Stimulated activated naive CD8-positive, alpha-beta T cell treated with anti-CD3 and anti-CD28 coated beads, Interleukin-15, Interleukin-2, amounts not matched to agents 100 ng/mL and 50 ng/mL, for 24 hours (primary cell): ENCODE data around the gene PLPP4.

ENCODE experiments used
- H3K27ac Mint-ChIP-seq: one replicate; pipeline ENCODE4 v1.8.0; 2021; ENCODE audit warnings: mild to moderate bottlenecking, mixed read lengths
- H3K27me3 Mint-ChIP-seq: one replicate; pipeline ENCODE4 v1.8.0; 2021; ENCODE audit warnings: mixed read lengths
- H3K36me3 Mint-ChIP-seq: one replicate; pipeline ENCODE4 v1.8.0; 2021; ENCODE audit warnings: low read depth, mixed read lengths
- H3K4me1 Mint-ChIP-seq: one replicate; pipeline ENCODE4 v1.8.0; 2021; ENCODE audit warnings: low read depth, mixed read lengths
- H3K4me3 Mint-ChIP-seq: one replicate; pipeline ENCODE4 v1.8.0; 2021; ENCODE audit warnings: mild to moderate bottlenecking, mixed read lengths
- H3K9me3 Mint-ChIP-seq: one replicate; pipeline ENCODE4 v1.8.0; 2021; ENCODE audit warnings: mixed read lengths

Gene PLPP4

GRCh38 chr10:120513307-120513796 is 56.3 kb downstream of the PLPP4 start:
- no peaks in the 10 kb centered on the region for H3K36me3 Mint-ChIP-seq
- no peaks in the 10 kb centered on the region for H3K4me1 Mint-ChIP-seq
- peaks cover 4% of the 10 kb centered on the region for H3K27me3 Mint-ChIP-seq
- peaks cover 11% of the 10 kb centered on the region for H3K9me3 Mint-ChIP-seq
- no peak overlapping the region for H3K4me3 Mint-ChIP-seq
- no peak overlapping the region for H3K27ac Mint-ChIP-seq

GRCh38 chr10:120514035-120514620 is 57.1 kb downstream of the PLPP4 start:
- Mint-ChIP-seq H3K36me3 (no peaks in the 10 kb centered on the region), H3K27ac (no peak overlapping the region), H3K9me3 (peaks cover 11% of the 10 kb centered on the region), H3K4me3 (no peak overlapping the region), H3K4me1 (no peaks in the 10 kb centered on the region), H3K27me3 (peaks cover 4% of the 10 kb centered on the region)

GRCh38 chr10:120514959-120515358 is 57.9 kb downstream of the PLPP4 start:
- Mint-ChIP-seq H3K36me3 (no peaks in the 10 kb centered on the region), H3K27ac (no peak overlapping the region), H3K4me3 (no peak overlapping the region), H3K4me1 (no peaks in the 10 kb centered on the region), H3K9me3 (peaks cover 11% of the 10 kb centered on the region), H3K27me3 (peaks cover 4% of the 10 kb centered on the region)

GRCh38 chr10:120515741-120516140 is 58.7 kb downstream of the PLPP4 start:
- Mint-ChIP-seq H3K36me3 (no peaks in the 10 kb centered on the region), H3K27ac (no peak overlapping the region), H3K27me3 (peaks cover 4% of the 10 kb centered on the region), H3K4me3 (no peak overlapping the region), H3K4me1 (no peaks in the 10 kb centered on the region), H3K9me3 (peaks cover 11% of the 10 kb centered on the region)

GRCh38 chr10:120516426-120516825 is 59.4 kb downstream of the PLPP4 start:
- no peak overlapping the region for H3K4me3 Mint-ChIP-seq
- H3K27ac Mint-ChIP-seq = no peak overlapping the region
- H3K4me1 Mint-ChIP-seq = no peaks in the 10 kb centered on the region
- peaks cover 11% of the 10 kb centered on the region for H3K9me3 Mint-ChIP-seq
- no peaks in the 10 kb centered on the region for H3K36me3 Mint-ChIP-seq
- peaks cover 4% of the 10 kb centered on the region for H3K27me3 Mint-ChIP-seq

- Mint-ChIP-seq H3K9me3 (peaks cover 11% of the 10 kb centered on the region), H3K27ac (no peak overlapping the region), H3K27me3 (peaks cover 4% of the 10 kb centered on the region), H3K36me3 (no peaks in the 10 kb centered on the region), H3K4me1 (no peaks in the 10 kb centered on the region), H3K4me3 (no peak overlapping the region)
Measured at GRCh38 chr10:120517196-120517595, 60.2 kb downstream of the PLPP4 start.

GRCh38 chr10:120517881-120518484 is 61.0 kb downstream of the PLPP4 start:
- no peaks in the 10 kb centered on the region for H3K4me1 Mint-ChIP-seq
- no peaks in the 10 kb centered on the region for H3K36me3 Mint-ChIP-seq
- peaks cover 11% of the 10 kb centered on the region for H3K9me3 Mint-ChIP-seq
- no peak overlapping the region for H3K27ac Mint-ChIP-seq
- peaks cover 4% of the 10 kb centered on the region for H3K27me3 Mint-ChIP-seq
- H3K4me3 Mint-ChIP-seq = no peak overlapping the region

GRCh38 chr10:120521880-120522279 is 64.9 kb downstream of the PLPP4 start:
- Mint-ChIP-seq H3K27me3 (peaks cover 4% of the 10 kb centered on the region), H3K36me3 (no peaks in the 10 kb centered on the region), H3K4me3 (no peak overlapping the region), H3K9me3 (no peaks in the 10 kb centered on the region), H3K27ac (no peak overlapping the region), H3K4me1 (no peaks in the 10 kb centered on the region)

GRCh38 chr10:120527691-120528090 is 70.7 kb downstream of the PLPP4 start:
- no peaks in the 10 kb centered on the region for H3K4me1 Mint-ChIP-seq
- no peaks in the 10 kb centered on the region for H3K36me3 Mint-ChIP-seq
- no peak overlapping the region for H3K4me3 Mint-ChIP-seq
- peaks cover 3% of the 10 kb centered on the region for H3K27me3 Mint-ChIP-seq
- no peak overlapping the region for H3K27ac Mint-ChIP-seq
- H3K9me3 Mint-ChIP-seq = no peaks in the 10 kb centered on the region

- Mint-ChIP-seq H3K9me3 (peaks cover 21% of the 10 kb centered on the region), H3K36me3 (no peaks in the 10 kb centered on the region), H3K4me3 (no peak overlapping the region), H3K27me3 (peaks cover 7% of the 10 kb centered on the region), H3K27ac (no peak overlapping the region), H3K4me1 (no peaks in the 10 kb centered on the region)
Measured at GRCh38 chr10:120530699-120531098, 73.7 kb downstream of the PLPP4 start.

- H3K4me3 Mint-ChIP-seq = no peak overlapping the region
- H3K4me1 Mint-ChIP-seq = no peaks in the 10 kb centered on the region
- no peak overlapping the region for H3K27ac Mint-ChIP-seq
- no peaks in the 10 kb centered on the region for H3K36me3 Mint-ChIP-seq
- peaks cover 4% of the 10 kb centered on the region for H3K27me3 Mint-ChIP-seq
- H3K9me3 Mint-ChIP-seq = peaks cover 21% of the 10 kb centered on the region
Measured at GRCh38 chr10:120538091-120538490, 81.1 kb downstream of the PLPP4 start.

- Mint-ChIP-seq H3K36me3 (no peaks in the 10 kb centered on the region), H3K27ac (no peak overlapping the region), H3K4me1 (no peaks in the 10 kb centered on the region), H3K27me3 (peaks cover 4% of the 10 kb centered on the region), H3K9me3 (peaks cover 15% of the 10 kb centered on the region), H3K4me3 (no peak overlapping the region)
Measured at GRCh38 chr10:120539076-120539475, 82.0 kb downstream of the PLPP4 start.

GRCh38 chr10:120540486-120540885 is 83.5 kb downstream of the PLPP4 start:
- H3K27me3 Mint-ChIP-seq = peaks cover 2% of the 10 kb centered on the region
- H3K4me3 Mint-ChIP-seq = no peak overlapping the region
- peaks cover 1% of the 10 kb centered on the region for H3K9me3 Mint-ChIP-seq

GRCh38 chr10:120541984-120542383 is 85.0 kb downstream of the PLPP4 start:
- H3K36me3 Mint-ChIP-seq = no peaks in the 10 kb centered on the region
- H3K27me3 Mint-ChIP-seq = no peaks in the 10 kb centered on the region
- H3K9me3 Mint-ChIP-seq = no peaks in the 10 kb centered on the region
- H3K4me1 Mint-ChIP-seq = no peaks in the 10 kb centered on the region
- H3K27ac Mint-ChIP-seq = no peak overlapping the region
- no peak overlapping the region for H3K4me3 Mint-ChIP-seq

More at GRCh38 chr10:120540486-120540885, 83.5 kb downstream of the PLPP4 start:
- Mint-ChIP-seq H3K36me3 (no peaks in the 10 kb centered on the region), H3K27ac (no peak overlapping the region), H3K4me1 (no peaks in the 10 kb centered on the region)

- H3K4me1 Mint-ChIP-seq = no peaks in the 10 kb centered on the region
- no peaks in the 10 kb centered on the region for H3K36me3 Mint-ChIP-seq
- no peaks in the 10 kb centered on the region for H3K9me3 Mint-ChIP-seq
- no peaks in the 10 kb centered on the region for H3K27me3 Mint-ChIP-seq
- H3K27ac Mint-ChIP-seq = no peak overlapping the region
- H3K4me3 Mint-ChIP-seq = no peak overlapping the region
Measured at GRCh38 chr10:120542591-120542990, 85.6 kb downstream of the PLPP4 start.

GRCh38 chr10:120543291-120543690 is 86.3 kb downstream of the PLPP4 start:
- Mint-ChIP-seq H3K36me3 (no peaks in the 10 kb centered on the region), H3K27me3 (no peaks in the 10 kb centered on the region), H3K9me3 (no peaks in the 10 kb centered on the region), H3K4me1 (no peaks in the 10 kb centered on the region), H3K4me3 (no peak overlapping the region), H3K27ac (no peak overlapping the region)
